Prostate gland (tissue), 2 donors: ENCODE measurements around the gene MYO9A.

Experiments used
- POLR2A ChIP-seq: fragments of 450-650 bp; IDR thresholded peaks from one replicate; pipeline ENCODE4 v1.6.1; 2016; ENCODE audit warnings: antibody characterized with exemption, mild to moderate bottlenecking
- TF ChIP-seq, protein P1 (sequence below), 4 experiments: fragments of 200-600 bp in 2 of 4; fragments of 450-650 bp in 2 of 4; sonication (generic) in 2 of 4; IDR thresholded peaks; 1 replicate in 3 of 4; 2 replicates in 1 of 4; pipeline ENCODE4 v1.5.1; 2016 to 2019; ENCODE audit warnings: antibody characterized with exemption in 4 of 4, mild to moderate bottlenecking in 2 of 4, moderate library complexity in 2 of 4

GRCh38 chr15:71999807-72000206 lies 118.1 kb downstream of the MYO9A start:
- TF ChIP-seq, protein P1, sequence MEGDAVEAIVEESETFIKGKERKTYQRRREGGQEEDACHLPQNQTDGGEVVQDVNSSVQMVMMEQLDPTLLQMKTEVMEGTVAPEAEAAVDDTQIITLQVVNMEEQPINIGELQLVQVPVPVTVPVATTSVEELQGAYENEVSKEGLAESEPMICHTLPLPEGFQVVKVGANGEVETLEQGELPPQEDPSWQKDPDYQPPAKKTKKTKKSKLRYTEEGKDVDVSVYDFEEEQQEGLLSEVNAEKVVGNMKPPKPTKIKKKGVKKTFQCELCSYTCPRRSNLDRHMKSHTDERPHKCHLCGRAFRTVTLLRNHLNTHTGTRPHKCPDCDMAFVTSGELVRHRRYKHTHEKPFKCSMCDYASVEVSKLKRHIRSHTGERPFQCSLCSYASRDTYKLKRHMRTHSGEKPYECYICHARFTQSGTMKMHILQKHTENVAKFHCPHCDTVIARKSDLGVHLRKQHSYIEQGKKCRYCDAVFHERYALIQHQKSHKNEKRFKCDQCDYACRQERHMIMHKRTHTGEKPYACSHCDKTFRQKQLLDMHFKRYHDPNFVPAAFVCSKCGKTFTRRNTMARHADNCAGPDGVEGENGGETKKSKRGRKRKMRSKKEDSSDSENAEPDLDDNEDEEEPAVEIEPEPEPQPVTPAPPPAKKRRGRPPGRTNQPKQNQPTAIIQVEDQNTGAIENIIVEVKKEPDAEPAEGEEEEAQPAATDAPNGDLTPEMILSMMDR (IDR thresholded peaks at IDR 0.05): no peak
- TF ChIP-seq POLR2A: no peak
